ENCODE data around the gene PPP1R12C. TPM values are rescaled to one million over a fixed set of nuclear protein-coding genes. Genes with fewer than 3 reads are reported as not detected.

The PPP1R12C gene
- total RNA-seq, 4 donors from 2014 or later, result 30.0 to 149 (median 69.6) TPM

GRCh38 chr19:55094456-55095259 lies 22.8 kb downstream of the PPP1R12C start:
- no peak for TF ChIP-seq CTCF (IDR thresholded peaks at IDR 0.05; ENCODE audit: low read depth)

DNA sequence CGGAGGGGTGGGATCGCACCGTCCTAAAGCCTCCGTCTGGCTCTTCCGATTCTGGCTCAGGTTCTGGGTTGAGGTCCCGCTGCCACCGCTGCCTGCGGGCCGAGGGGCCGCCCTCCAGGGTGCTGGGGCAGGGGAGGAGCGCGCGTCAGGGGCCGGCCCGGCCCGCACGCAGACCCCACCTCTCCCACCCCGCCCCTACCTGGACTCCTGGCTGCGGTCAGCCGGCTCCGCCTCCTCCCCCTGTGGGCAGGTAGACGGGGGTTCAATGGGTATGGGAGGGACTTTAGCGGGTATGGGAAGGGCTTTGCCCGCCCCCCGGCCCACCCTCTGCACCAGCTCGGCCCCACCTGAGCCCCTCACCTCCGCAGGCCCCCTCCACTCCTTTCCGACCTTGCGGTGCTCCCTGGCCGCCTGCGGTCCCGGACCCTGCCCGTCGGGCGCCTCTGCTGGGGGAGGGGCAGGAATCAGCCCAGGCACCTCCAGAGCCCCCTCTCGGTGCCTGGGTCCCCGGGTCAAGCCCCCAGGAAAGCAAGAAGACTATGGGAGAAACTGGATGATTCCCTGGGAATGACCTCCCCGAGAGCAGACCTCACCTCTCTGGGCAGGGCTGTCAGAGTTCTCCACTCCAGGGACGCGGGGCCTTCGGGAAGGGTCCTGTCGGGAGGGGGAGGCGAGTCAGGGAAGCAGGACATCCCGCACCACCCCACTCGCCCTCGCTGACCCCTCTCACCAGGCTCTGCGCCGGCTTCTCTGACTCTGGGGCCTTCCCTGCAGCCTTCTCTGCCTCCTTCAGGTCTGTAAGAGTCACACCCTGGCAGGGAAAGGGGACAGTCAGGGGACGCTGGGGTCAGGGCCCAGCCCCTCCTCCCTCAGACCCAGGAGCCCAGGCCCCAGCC lies 24.8 kb downstream of the PPP1R12C start:
- TF ChIP-seq CTCF (IDR thresholded peaks at IDR 0.05; ENCODE audit: low read depth), result no peak

DNA sequence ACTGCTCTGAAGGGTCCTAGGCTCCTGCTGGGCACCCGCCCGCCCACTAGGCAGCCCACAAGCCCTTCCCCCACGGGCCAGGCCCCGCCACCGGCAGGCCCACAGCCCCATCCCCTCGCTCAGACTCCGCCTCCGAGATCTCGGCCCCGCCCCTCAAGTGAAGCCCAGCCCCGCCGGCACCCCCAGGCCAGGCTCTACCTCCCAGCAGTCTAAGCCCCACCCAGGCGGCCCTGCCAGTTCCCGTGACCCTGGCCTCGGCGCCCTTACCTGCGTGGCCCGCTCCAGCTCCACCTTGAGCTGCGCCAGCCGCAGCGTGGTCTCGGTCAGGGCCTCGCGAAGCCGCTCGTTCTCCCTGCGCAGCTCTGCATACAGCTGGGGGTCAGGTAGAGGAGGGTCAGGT lies 25.5 kb downstream of the PPP1R12C start:
- TF ChIP-seq CTCF (IDR thresholded peaks at IDR 0.05; ENCODE audit: low read depth), result no peak

DNA sequence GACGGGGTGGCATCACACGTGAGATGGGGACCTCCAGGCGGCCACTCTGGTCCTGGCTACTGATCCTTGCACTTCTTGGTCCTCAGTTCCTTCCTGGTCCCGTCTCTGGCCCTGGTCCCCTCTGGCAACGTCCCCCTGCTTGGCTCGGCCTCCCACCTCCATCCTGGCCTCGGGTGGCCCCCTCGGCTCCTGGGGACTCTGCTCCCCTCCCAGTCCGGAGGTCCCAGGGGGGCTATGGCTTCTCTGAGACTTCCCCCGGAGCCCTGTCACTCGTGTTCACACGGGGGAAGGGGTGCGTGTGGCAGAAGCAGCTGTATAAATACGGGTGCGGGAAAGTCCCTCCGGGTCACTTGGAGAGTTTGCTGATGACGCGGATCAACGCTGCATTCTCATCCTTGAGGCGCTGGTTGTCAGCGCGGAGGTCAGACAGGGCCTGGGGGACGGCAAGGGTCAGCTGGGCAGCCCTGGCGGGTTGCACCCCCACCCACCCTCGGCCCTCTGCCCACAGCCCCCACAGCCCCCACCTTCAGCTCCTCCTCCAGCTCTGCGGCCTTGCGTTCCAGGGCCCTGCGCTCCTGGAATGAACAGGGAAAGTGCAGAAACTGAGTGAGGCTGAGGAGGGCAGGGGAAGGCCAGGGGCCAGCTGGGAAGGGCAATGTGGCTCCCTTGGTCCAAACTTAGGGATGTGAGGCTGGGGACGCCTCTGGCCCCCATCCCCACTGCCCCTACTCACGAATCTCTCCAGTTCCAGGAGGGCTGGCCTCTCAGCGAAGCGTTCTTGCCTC lies 26.1 kb downstream of the PPP1R12C start:
- no peak for TF ChIP-seq CTCF (IDR thresholded peaks at IDR 0.05; ENCODE audit: low read depth)

- no peak for TF ChIP-seq CTCF (IDR thresholded peaks at IDR 0.05; ENCODE audit: low read depth)
Measured at GRCh38 chr19:55090564-55090963, 26.9 kb downstream of the PPP1R12C start.

GRCh38 chr19:55089342-55089944 lies 28.0 kb downstream of the PPP1R12C start:
- TF ChIP-seq CTCF (IDR thresholded peaks at IDR 0.05; ENCODE audit: low read depth), result no peak
